NOMO-1 treated with DMSO at 0.1 percent for 48 hours (cell line): ENCODE results near the gene SERTAD3.
A peak's percentile ranks its signal among the peaks of the same experiment; 100 is the strongest.
"Not testable (repeated sequence)": the region's sequence is repeated elsewhere in the genome, so short reads cannot be mapped to it uniquely, and the experiment has no call there.

ENCODE experiments used
- DNase-seq: peaks from one replicate; lab custom pipeline; 2025; ENCODE audit not compliant: unreplicated experiment; lab: John Stamatoyannopoulos, UW

The SERTAD3 gene

GRCh38 chr19:40458597-40458974 is 14.5 kb upstream of the SERTAD3 start:
- no peak for DNase-seq

DNA sequence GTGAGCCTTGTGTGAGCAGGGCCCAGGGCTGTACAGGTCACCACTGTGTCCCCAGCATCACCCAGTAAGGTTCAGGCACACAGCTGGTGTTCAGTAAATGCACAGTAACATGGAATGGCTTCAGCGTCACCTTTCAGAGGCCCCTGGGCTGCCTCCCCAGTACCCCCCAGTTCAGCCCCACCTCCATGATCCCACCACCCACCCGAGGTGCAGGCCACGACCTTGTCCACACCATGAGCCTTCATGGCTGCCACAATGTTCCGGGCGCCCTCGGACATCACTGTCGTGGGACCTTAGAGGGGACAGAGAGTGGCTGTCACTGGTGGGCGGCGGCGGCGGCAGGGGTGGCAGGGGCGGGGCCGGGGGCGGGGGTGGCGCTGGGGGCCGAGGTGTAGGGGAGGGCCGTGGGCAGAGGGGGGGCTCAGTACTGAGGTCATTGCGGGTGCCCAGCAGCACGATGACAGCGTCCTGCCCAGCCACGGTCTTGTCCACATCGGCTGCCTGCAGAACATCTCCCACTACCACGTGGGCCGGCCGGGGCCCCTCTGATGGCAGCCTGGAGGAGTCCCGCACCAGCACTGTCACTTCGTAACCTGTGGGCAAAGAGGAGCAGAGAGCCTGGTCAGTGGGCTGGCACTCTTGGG is 13.9 kb upstream of the SERTAD3 start:
- no peak for DNase-seq

DNA sequence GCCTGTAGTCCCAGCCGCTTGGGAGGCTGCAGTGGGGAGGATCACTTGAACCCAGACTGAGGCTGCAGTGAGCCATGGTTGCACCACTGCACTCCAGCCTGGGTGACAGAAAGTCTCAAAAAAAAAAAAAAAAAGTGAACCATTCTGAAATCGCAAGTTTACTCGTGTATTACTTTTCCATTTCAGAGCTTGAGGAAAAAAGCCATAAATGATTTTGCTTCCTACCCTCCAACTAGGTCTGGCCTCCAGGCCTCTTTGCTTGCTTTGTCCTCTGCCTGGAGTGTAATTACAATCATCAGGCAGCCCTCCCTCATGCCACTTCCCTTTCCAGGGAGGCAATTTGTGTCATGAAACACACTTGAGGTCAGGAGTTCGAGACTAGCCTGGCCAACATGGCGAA is 12.9 kb upstream of the SERTAD3 start:
- no peak for DNase-seq

GRCh38 chr19:40453943-40454342 is 9.8 kb upstream of the SERTAD3 start:
- DNase-seq: not testable (repeated sequence)

GRCh38 chr19:40453151-40453735 is 9.1 kb upstream of the SERTAD3 start:
- no peak for DNase-seq

- no peak for DNase-seq
Measured at GRCh38 chr19:40452016-40452415, 7.9 kb upstream of the SERTAD3 start.

DNA sequence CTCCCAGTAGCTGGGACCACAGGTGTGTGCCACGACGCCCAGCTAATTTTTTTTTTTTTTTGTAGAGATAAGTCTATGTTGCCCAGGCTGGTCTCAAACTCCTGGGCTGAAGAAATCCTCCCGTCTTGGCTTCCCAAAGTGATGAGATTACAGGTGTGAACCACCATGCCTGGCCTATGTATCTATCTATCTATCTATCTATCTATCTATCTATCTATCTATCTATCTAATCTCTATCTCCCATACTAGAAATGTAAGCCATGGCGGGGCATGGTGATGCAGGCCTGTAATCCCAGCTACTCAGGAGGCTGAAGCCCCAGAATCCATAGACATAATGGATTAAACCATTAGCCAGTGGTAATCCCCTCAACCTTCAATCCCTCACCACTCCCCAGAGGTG is 6.5 kb upstream of the SERTAD3 start:
- DNase-seq: no peak

- no peak for DNase-seq
Measured at GRCh38 chr19:40449506-40449905, 5.4 kb upstream of the SERTAD3 start.

DNA sequence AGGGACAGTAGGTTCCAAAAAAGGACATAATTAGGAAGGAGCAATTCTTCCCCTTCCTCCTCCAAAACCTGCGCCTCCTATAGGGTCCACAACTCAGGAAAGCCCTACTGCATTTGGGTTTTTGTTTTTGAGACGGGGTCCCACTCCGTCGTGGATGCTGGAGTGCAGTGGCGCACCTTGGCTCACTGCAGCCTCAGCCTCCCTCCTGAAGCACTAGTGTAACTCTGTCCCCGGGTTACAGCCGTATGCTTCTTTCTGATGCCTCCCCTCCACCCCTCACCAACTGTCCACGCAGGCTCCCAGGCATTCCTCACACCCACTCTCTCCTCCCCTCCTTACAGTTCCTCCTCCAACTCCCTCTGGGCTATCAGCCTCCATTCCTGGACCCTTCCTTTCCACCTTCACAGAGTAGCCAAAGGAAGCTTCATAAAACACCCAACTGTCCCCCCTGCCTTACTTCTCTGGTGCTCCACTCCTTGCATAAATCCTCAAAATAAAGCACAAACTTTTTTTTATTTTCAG is 2.2 kb upstream of the SERTAD3 start:
- DNase-seq: no peak

DNA sequence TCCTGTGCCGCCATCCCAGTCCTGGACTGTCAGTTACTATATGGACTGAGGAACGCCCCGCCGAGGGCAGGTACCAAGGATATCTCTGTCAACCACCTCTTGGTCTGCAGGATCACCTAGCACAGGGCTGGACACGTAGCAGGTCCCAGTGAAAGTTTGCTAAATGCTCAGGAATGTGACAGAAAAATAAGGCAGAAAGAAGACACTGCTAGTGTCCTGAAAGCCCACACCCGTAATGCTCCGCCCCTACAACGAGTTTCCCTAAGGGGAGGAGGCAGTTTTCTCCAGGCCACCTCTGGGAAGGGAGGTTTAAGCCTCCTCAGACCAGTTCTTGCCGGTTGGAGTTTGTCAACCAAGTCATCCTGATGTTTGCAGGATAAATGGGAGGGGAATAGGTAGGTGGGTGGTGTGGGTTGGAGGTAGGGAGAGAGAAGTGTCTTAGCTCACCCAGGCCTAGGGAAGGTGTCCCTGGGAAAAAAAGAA is 1.7 kb upstream of the SERTAD3 start:
- no peak for DNase-seq

DNA sequence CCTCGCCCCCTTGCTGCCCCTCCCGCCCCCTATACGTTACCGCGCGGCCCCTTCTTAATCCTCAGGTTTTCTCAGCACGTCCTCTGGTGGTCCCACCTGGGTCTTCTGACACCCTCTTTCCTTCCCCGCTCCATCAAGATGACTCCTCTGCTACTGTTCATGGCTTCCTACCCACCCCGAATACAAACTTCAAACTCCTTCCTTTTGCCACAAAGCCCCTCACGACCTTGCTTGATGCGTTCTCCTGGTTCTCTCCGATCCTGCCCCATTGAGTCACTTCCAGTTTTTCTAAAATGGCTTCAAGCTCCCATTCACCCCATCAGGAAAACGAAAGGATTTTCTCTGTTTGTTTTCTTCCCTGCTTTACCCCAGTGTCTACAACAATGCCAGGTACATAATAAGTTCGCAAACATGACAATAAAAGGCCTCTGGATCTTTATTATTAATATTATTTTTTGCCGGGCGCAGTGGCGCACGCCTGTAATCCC is 734 bp upstream of the SERTAD3 start:
- no peak for DNase-seq

- DNase-seq: peak; percentile 99
Measured at GRCh38 chr19:40443131-40443999, 770 bp downstream of the SERTAD3 start.

GRCh38 chr19:40442328-40443130 is 1.6 kb downstream of the SERTAD3 start:
- DNase-seq: no peak

DNA sequence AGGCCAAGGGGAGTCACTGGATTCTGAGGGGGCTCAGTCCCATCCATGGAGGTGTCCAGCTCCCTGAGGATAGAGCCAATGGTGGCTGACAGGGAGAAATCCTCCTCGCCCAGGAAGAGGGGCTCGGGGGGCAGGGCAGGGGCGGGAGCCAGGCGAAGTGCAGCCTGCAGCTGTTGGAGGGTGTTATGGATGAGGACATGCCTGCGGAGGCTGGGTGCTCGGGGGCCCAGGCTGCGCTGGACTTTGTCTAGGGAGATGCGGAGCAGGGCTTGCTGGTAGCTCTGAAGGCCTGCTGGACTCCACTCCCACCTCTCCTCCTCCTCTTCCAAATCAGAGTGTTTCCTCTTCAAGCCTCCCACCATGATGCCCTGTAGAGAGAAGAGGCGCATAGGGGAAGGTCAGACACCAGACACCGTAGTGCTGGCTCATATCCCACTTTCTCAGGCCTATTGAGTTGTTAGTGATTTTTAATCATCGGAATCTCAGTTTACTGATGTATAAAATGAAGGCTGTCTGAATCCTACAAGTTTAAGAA is 2.3 kb downstream of the SERTAD3 start:
- DNase-seq: no peak

DNA sequence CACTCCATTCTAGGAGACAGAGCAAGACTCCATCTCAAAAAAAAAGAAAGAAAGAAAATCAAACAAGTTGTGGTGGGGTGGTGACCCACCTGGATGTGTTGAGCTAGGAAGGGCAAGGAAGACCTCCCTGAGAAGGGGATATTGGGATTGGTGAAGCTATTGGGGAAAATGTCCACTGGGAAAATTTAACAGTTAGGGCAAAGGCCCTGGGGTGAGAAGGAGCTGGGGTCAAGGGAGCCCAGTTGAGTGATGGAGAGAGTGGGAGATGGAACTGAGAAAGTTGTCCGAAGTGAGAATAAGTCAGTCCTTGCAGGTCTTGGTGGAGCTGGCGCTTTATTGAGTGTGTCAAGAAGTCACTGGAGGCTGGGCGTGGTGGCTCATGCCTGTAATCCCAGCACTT is 5.9 kb downstream of the SERTAD3 start:
- DNase-seq: no peak

DNA sequence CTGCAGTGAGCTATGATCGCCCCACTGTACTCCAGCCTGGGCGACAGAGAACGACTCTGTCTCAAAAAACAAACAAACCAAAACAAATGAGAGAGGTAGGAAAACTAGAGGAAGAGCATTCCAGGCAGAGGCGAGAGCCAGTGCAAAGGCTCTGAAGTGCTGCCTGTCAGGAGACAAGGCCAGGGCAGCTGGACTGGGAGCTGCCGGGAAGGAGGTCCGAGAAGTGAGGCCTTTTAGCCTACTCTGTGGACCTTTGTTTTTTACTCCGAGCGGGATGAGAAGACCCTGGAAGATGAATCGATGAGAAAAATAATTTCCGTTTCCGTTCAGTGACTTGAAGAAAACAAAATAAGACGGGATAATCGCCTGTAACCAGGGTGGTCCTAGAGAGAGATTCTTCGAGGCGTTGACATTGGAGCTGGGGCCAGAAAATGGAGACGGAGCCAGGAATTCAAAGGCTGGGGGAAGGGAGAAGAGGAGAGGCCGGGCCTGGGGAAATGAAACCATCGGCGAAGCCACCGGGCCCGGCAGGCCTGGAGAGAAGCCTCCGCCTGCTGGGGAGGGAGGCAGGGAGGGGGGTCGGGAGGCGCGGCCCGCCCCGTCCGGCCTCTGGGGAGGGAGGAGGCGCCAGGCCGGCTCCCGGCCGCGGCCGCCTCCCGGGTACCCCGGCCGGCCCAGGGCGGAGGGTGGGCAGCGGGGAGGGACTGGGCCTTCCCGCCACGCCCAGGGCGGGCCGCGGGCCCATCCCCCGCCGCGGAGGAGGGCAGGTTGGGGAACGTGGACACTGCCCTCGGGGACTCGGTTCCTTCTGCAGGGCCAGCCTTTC is 10.5 kb downstream of the SERTAD3 start:
- peak; percentile 87 for DNase-seq

GRCh38 chr19:40432760-40433159 is 11.4 kb downstream of the SERTAD3 start:
- not testable (repeated sequence) for DNase-seq

- no peak for DNase-seq
Measured at GRCh38 chr19:40431698-40432097, 12.4 kb downstream of the SERTAD3 start.

DNA sequence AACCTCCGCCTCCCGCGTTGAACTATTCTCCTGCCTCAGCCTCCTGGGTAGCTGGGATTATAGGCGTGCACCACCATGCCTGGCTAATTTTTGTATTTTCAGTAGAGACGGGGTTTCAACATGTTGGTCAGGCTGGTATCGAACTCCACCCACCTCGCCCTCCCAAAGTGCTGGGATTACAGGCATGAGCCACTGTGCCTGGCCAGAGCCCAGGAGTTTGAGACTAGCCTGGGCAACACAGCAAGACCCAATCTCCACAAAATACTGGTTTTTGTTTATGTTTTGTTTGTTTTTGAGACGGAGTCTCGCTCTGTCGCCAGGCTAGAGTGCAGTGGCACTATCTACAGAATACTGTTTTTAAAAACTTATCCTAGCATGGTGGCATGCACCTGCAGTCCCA is 13.9 kb downstream of the SERTAD3 start:
- DNase-seq: not testable (repeated sequence)

DNA sequence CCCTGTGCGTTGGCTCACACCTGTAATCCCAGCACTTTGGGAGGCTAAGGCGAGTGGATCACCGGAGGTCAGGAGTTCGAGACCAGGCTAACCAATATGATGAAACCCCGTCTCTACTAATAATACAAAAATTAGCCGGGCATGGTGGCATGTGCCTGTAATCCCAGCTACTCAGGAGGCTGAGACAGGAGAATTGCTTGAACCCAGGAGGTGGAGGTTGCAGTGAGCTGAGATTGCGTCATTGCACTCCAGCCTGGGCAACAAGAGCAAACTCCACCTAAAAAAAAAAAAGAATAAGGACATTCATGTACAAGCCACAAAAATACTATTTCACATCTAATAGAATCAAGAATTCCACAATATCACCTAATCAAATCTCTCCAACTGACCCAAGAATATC is 15.9 kb downstream of the SERTAD3 start:
- DNase-seq: not testable (repeated sequence)
